HepG2 (cell line): ENCODE measurements around the gene DSE. TPM values are rescaled to one million over a fixed set of nuclear protein-coding genes. Genes with fewer than 3 reads are reported as not detected.

ENCODE experiments used
- ATAC-seq: fragments of 200-7000 bp; cut with Tn5 transposase; 3 replicates; pipeline ENCODE4 v1.9.1; 2020; ENCODE audit warnings: mild to moderate bottlenecking, moderate library complexity
- BruUV-seq: library from RNA; stranded (reverse); fragments of 400-500 nt; replicated peaks from 2 replicates; lab custom pipeline; 2021; lab: Mats Ljungman, UMichigan
- CTCF ChIA-PET: fragments of 300-600 bp; formaldehyde crosslinking; extraction: SDS; loops from one replicate; lab custom pipeline; 2021; ENCODE audit warnings: low total read pairs, inconsistent platforms, low intra/inter-chr PET ratio; lab: Yijun Ruan, JAX
- POLR2A ChIA-PET: fragments of 350-600 bp; sonication (Branson Sonifier 250); formaldehyde crosslinking; loops from one replicate; lab custom pipeline; 2020; ENCODE audit warnings: antibody characterized with exemption, inconsistent platforms; lab: Yijun Ruan, JAX
- DNase-seq: peaks from one replicate; pipeline ENCODE4 v3.0.0-alpha.2; 2015; ENCODE audit warnings: low spot score
- FAIRE-seq: peaks from 3 replicates; lab custom pipeline; 2011; peaks lifted over from hg19 to GRCh38; lab: Jason Lieb, UNC
- H2AFZ ChIP-seq: one replicate; pipeline ENCODE4 v1.6.1; 2011; ENCODE audit warnings: low read length, inconsistent platforms
- H3K27ac ChIP-seq: fragments of 300-600 bp; 3 replicates; pipeline ENCODE4 v1.8.0; 2011; ENCODE audit warnings: mixed run types, mild to moderate bottlenecking, mixed read lengths, low read length, inconsistent platforms; ENCODE audit not compliant: insufficient read depth; ENCODE audit errors: extremely low read length
- H3K27me3 ChIP-seq, 2 experiments: fragments of 200-600 bp in 1 of 2; 2 replicates in 1 of 2; 3 replicates in 1 of 2; pipeline versions ENCODE4 v1.6.0 to v1.8.0; 2011; ENCODE audit warnings: low read length in 2 of 2, mild to moderate bottlenecking in 2 of 2, moderate library complexity in 2 of 2, inconsistent platforms in 1 of 2; ENCODE audit not compliant: insufficient read depth in 2 of 2, control insufficient read depth in 1 of 2
- H3K36me3 ChIP-seq, 2 experiments: fragments of 200-600 bp in 1 of 2; replicated peaks in 1 of 2; 2 replicates in 1 of 2; 3 replicates in 1 of 2; pipeline versions ENCODE4 v1.5.1 to v1.8.0; 2011; ENCODE audit warnings: low read length in 2 of 2, inconsistent platforms in 1 of 2; ENCODE audit not compliant: insufficient read depth in 2 of 2, control insufficient read depth in 1 of 2
- H3K4me1 ChIP-seq: 2 replicates; pipeline ENCODE4 v1.5.1; 2012; ENCODE audit warnings: low read length, inconsistent platforms; ENCODE audit not compliant: insufficient read depth
- H3K4me2 ChIP-seq: 2 replicates; pipeline ENCODE4 v1.6.0; 2011; ENCODE audit warnings: low read depth, low read length, inconsistent platforms
- H3K4me3 ChIP-seq, 3 experiments: fragments of 200-600 bp in 1 of 3; sonication (generic), shearing (Covaris generic) in 1 of 3; replicated peaks in 1 of 3; 2 replicates each; pipeline ENCODE4 v1.5.1; 2011 to 2016; ENCODE audit warnings: low read length in 3 of 3, inconsistent platforms in 2 of 3, low read depth in 2 of 3, mild to moderate bottlenecking in 2 of 3, control low read depth in 1 of 3, mixed read lengths in 1 of 3; ENCODE audit not compliant: insufficient read depth in 1 of 3
- H3K79me2 ChIP-seq: one replicate; pipeline ENCODE4 v1.6.1; 2011; ENCODE audit warnings: low read length, inconsistent platforms; ENCODE audit not compliant: insufficient read depth
- H3K9ac ChIP-seq: 2 replicates; pipeline ENCODE4 v1.6.0; 2011; ENCODE audit warnings: mild to moderate bottlenecking, low read depth, low read length, inconsistent platforms; ENCODE audit not compliant: insufficient read depth
- H3K9me3 ChIP-seq: 2 replicates; pipeline ENCODE4 v1.5.1; 2012; ENCODE audit warnings: mild to moderate bottlenecking, low read length
- H4K20me1 ChIP-seq: 2 replicates; pipeline ENCODE4 v1.6.0; 2011; ENCODE audit warnings: inconsistent platforms, mild to moderate bottlenecking, low read length, moderate library complexity; ENCODE audit not compliant: insufficient read depth
- CBX5 ChIP-seq: sonication (generic); formaldehyde crosslinking; IDR thresholded peaks from 2 replicates; pipeline ENCODE4 v1.4.0; 2020; ENCODE audit warnings: missing genetic modification reagents, borderline replicate concordance
- DNMT3B ChIP-seq: conservative IDR thresholded peaks from 2 replicates; pipeline ENCODE4 v1.6.1; 2016; ENCODE audit warnings: missing biosample characterization, control low read depth
- EHMT2 ChIP-seq: fragments of 200-600 bp; sonication (generic); IDR thresholded peaks from 2 replicates; pipeline ENCODE4 v1.7.0; 2017; ENCODE audit warnings: antibody characterized with exemption, low read depth, low read length, borderline replicate concordance
- GABPA ChIP-seq, 2 experiments: IDR thresholded peaks; 2 replicates each; pipeline ENCODE4 v1.6.1; 2011 to 2016; ENCODE audit warnings: low read depth in 2 of 2, low read length in 1 of 2, missing biosample characterization in 1 of 2, missing genetic modification characterization in 1 of 2
- GLI4 ChIP-seq: sonication (generic); formaldehyde crosslinking; IDR thresholded peaks from 2 replicates; pipeline ENCODE4 v1.5.1; 2020; ENCODE audit warnings: missing genetic modification reagents, mild to moderate bottlenecking, moderate library complexity, borderline replicate concordance
- MAF1 ChIP-seq: sonication (generic); formaldehyde crosslinking; IDR thresholded peaks from 2 replicates; pipeline ENCODE4 v1.5.0; 2020; ENCODE audit warnings: missing genetic modification reagents, borderline replicate concordance
- RFX5 ChIP-seq: IDR thresholded peaks from 2 replicates; pipeline ENCODE4 v1.6.1; 2011; ENCODE audit warnings: low read depth, low read length, improper control_type of control experiment
- ZC3H13 ChIP-seq: sonication (generic); formaldehyde crosslinking; IDR thresholded peaks from 2 replicates; pipeline ENCODE4 v1.8.1; 2023; ENCODE audit warnings: mild to moderate bottlenecking, missing genetic modification reagents, moderate library complexity
- ZC3H4 ChIP-seq: sonication (generic); formaldehyde crosslinking; IDR thresholded peaks from 2 replicates; pipeline ENCODE4 v1.4.0; 2020; ENCODE audit warnings: missing genetic modification reagents, borderline replicate concordance
- ZNF530 ChIP-seq: sonication (generic); formaldehyde crosslinking; IDR thresholded peaks from 2 replicates; pipeline ENCODE4 v1.5.0; 2020; ENCODE audit warnings: low read depth, mild to moderate bottlenecking, missing genetic modification reagents
- ZNF678 ChIP-seq: sonication (generic); formaldehyde crosslinking; IDR thresholded peaks from 2 replicates; pipeline ENCODE4 v1.4.0; 2020; ENCODE audit warnings: mild to moderate bottlenecking, missing genetic modification reagents
- ZNF841 ChIP-seq: sonication (generic); formaldehyde crosslinking; IDR thresholded peaks from 2 replicates; pipeline ENCODE4 v1.8.1; 2023; ENCODE audit warnings: missing genetic modification reagents, borderline replicate concordance
- whole genome bisulfite sequencing: methylation state at CpG from one replicate; pipeline ENCODE4 v1.1.6; 2017; ENCODE audit warnings: low lambda C conversion rate; 5-methylcytosine and 5-hydroxymethylcytosine counted together
- in situ Hi-C: cut with HindIII; loops from 2 replicates; pipeline ENCODE4 v1.10.0; 2017; ENCODE audit warnings: low pct_unique_long_range_greater_than_20kb; ENCODE audit not compliant: extremely low pct_ligation_motif_present
- intact Hi-C: fragments of 100-400 bp; cut with micrococcal nuclease; formaldehyde crosslinking; loops from one replicate; pipeline ENCODE4 v1.10.0; 2022; ENCODE audit not compliant: unreplicated experiment
- polyA plus RNA-seq, 8 experiments: library from polyadenylated mRNA; depleted of rRNA in 3 of 8; stranded (reverse) in 7 of 8; unstranded in 1 of 8; fragments of >200 nt; fragmentation: Illumina TruSeq in 4 of 8; extraction: Trizol in 4 of 8; gene quantifications; 2 replicates each; pipeline versions ENCODE4 v1.2.1 to v1.2.3, GENCODE V29; 2011 to 2016; ENCODE audit warnings: low read depth in 4 of 8, missing spikeins in 1 of 8, mixed read lengths in 1 of 8; ENCODE audit not compliant: insufficient read depth in 1 of 8
- total RNA-seq, 5 experiments: library from RNA; depleted of rRNA; stranded (reverse); fragments of >200 nt; fragmentation: Illumina TruSeq; extraction: Trizol; gene quantifications; 2 replicates each; pipeline ENCODE4 v1.2.3, GENCODE V29; 2016; ENCODE audit warnings: low read depth in 1 of 5

DSE gene
- total and polyA plus RNA-seq, 2 of the 13 experiments (the other 11 are each of a cell fraction or from before 2014, with no cell fraction given): 2.6 to 4.6 TPM

DNA sequence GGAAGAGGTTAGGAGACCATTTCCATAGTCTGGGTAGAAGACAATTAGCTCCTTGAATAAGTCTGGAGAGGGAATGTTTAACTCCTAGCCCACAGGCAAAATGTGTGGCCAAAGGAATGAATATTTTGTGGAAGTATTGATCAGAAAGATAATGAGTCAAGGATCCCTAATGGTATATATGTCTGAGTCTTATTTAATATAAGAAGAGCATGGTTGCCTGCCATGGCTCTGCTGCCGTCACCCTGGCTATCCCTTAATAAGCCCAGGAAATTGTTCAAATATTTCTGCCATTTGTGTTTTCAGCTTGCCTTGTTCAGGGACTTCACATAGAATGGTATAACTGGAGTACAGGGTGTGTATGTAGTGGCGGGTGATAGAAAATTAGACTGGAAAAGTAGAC lies 72.4 kb downstream of the DSE start:
- no peak overlapping the region for H3K9ac ChIP-seq
- H3K4me1 ChIP-seq: no peaks in the 10 kb centered on the region
- FAIRE-seq (no peak), ATAC-seq (no peak), DNase-seq (no peak)
- no peak overlapping the region for H3K4me2 ChIP-seq
- POLR2A ChIA-PET: no interaction called here
- in situ Hi-C loops: no loop called here
- intact Hi-C loops: no loop called here
- H3K79me2 ChIP-seq: no peaks in the 10 kb centered on the region
- WGBS: 42% methylated on average over 2 of the region's 2 CpGs
- no TSS peak for BruUV-seq
- no peaks in the 10 kb centered on the region for H3K36me3 ChIP-seq
- no peaks in the 10 kb centered on the region for H3K9me3 ChIP-seq
- H3K4me3 ChIP-seq: no peak overlapping the region
- CTCF ChIA-PET: no interaction called here
- no peak overlapping the region for H3K27ac ChIP-seq
- no peak overlapping the region for H2AFZ ChIP-seq
- H3K27me3 ChIP-seq: no peaks in the 10 kb centered on the region
- no peaks in the 10 kb centered on the region for H4K20me1 ChIP-seq
- TF ChIP-seq ZNF530 (CRISPR knock-in tag) (no peak), ZC3H4 (CRISPR knock-in tag) (no peak), RFX5 (no peak), ZNF678 (CRISPR knock-in tag) (no peak), EHMT2 (no peak), CBX5 (CRISPR knock-in tag) (no peak), ZC3H13 (no peak), GLI4 (no peak), DNMT3B (CRISPR knock-in tag) (no peak), MAF1 (no peak), GABPA (IDR thresholded peaks at IDR 0.05; ENCODE audit: low read depth, low read length) (no peak), GABPA (CRISPR knock-in tag; IDR thresholded peaks at IDR 0.05; ENCODE audit: low read depth) (no peak), ZNF841 (CRISPR knock-in tag) (no peak)
